GM19452 (cell line): ENCODE results near the gene CTRL.
"Not testable (repeated sequence)": the region's sequence is repeated elsewhere in the genome, so short reads cannot be mapped to it uniquely, and the experiment has no call there.

Experiments
- ATAC-seq: cut with Tn5 transposase; IDR thresholded peaks from one replicate; pipeline ENCODE4 v1.9.1; 2021; ENCODE audit not compliant: unreplicated experiment

The CTRL gene

GRCh38 chr16:67931712-67932461, at the start of gene CTRL:
Gene CTRL (minus strand): TSS chr16:67931862. CDS start chr16:67931852, 10 bp downstream.
- ATAC-seq: no peak

- ATAC-seq: no peak
Observed at GRCh38 chr16:67979955-67980678, 48.5 kb upstream of the CTRL start, which contains the start of gene DPEP3. Gene DPEP3 (minus strand): TSS chr16:67980499. CDS start chr16:67980380, 119 bp downstream.

DNA sequence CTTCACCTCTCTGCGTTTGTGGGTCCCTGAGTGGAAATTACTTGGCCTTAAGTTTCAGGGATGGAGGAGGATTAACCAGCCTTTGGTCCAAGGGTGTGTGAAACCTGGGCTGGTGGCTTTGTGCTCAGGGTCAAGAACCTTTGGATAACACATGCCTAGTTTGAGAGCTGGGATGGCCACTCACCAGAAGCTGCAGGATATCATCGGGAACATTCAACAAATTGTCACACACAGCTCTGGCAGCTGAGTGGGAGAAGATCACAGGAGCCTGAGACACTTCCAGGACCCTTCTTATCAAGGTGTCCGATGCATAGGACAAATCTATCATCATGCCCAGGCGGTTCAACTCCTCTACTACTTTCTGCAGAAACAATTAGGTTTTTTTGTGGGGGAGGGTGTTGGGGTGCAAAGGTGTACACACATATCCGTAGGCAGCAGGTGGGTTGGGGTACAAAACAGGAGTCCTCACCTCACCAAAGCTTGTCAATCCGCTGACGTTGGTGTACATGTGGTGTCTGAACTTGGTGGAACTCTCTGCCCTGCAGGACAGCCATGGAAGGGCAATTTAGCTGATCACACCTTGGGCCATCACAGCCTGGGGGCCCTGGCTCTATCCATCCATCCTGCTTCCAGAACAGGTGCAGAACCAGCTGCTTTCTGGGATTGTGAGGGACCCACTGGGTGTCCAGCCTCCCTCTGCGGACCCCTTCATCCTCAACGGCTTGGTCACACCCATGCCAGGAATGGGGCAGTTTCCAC, 46.0 kb upstream of the CTRL start:
- ATAC-seq: no peak

DNA sequence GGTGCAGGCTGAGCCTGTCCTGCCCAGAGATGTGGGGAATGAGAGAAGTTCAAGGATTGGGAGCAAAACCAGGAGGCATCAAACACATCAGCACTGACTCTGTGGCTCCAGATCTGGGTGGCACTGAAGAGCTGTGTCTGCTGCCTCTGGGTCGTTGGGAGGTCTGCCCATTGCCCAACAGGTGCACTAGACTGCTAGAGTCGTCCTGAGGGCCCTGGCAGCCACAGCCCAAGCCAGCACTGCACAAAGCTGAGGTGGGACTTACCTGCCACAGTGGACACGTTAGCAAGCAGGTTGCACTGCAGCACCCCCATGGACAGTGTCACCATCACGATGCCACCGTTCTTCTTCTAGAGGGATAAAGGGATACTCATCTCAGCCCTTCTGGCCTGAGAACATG, 45.3 kb upstream of the CTRL start:
- no peak for ATAC-seq

- ATAC-seq: no peak
Observed at GRCh38 chr16:67976205-67976604, 44.5 kb upstream of the CTRL start.

DNA sequence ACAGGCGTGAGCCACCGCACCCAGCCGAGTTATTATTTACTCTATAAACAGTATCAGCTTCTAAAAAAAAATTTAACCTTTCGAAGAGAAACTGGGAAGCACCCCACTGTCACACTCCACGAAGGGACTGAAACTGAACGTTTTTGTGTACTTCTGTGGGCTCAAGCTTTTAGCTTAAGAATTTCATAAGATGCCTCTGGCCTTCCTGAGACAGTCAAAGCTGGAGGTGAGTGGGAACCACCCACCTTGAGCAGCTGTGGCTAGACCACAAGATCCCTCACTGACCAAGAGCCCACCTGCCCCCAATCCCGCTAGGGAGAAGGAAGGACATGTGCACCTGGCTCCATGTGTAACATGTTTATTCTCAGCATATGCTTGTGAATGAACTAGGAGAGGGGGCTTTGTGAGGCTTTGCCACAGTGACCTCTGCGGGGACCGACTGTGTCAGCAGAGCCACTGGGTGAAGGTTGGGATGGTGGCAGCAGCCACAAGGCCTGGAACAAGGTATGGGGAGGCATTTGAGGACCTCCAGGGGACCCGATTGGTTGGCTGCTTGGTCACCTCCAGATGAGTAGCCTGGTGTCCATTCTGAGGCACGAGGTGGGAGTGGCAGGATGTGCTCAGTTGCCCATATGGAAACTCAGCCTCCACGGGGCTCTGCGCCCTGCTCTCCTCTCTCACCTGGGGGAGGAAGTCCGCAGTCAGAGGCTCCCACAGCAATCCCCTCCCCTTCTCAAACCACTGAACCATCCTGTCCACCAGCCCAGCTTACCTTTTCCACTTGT, 43.9 kb upstream of the CTRL start:
- no peak for ATAC-seq

DNA sequence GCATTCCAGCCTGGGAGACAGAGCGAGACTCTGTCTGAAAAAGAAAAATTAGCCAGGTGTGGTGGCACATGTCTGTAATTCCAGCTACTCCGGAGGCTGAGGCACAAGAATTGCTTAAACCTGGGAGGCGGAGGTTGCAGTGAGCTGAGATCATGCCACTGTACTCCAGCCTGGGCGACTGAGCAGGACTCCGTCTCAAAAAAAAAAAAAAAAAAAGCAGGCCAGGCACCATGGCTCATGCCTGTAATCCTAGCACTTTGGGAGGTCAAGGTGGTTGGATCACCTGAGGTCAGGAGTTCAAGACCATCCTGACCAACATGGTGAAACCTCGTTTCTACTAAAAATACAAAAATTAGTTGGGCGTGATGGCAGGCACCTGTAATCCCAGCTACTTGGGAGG, 40.6 kb upstream of the CTRL start:
- ATAC-seq: not testable (repeated sequence)

DNA sequence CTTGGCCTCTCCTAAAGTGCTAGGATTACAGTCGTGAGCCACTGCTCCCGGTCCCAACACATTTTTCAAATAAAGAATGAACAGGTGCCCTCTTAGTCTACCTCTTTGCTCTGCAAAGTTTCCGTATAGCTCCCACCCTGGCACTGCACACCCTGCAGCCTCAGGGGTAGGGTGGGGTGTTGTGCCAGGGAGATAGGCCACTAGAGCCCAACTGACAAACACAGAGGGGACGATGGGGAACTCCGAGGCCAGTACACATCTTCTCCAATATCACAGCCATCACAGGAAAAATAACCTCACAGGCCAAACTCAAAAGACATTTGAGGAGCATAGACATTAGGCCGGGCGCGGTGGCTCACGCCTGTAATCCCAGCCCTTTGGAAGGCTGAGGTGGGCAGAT, 39.4 kb upstream of the CTRL start:
- no peak for ATAC-seq

GRCh38 chr16:67969254-67970039, 37.8 kb upstream of the CTRL start:
- ATAC-seq: no peak

GRCh38 chr16:67968400-67969253, 37.0 kb upstream of the CTRL start, which contains the start of gene SLC12A4:
Gene SLC12A4 (minus strand): TSS chr16:67968637. CDS start chr16:67968553, 84 bp downstream.
- peak; percentile 65 for ATAC-seq

DNA sequence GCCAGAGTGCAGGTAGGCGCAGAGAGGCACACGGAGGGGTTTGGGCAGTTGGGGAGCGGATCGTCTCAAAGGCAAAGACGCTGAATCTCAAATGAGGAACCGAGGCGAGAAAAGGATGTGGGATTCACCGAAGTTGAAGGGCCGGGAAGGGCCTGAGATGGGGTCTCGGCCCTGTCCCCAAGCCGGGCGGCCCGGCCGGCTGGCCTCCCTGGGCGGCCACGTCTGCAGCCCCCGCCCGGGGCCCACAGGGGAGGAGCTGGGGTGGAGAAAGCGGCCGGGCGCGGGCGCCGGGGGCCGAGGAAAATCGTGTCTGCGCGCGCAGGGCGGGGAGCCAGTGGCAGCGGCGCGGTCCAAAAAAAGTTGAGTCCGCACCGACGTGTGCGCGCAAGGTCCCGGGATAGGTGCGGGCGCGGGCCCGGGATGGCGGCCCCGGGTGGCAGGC, 36.3 kb upstream of the CTRL start:
- ATAC-seq: peak; percentile 20

DNA sequence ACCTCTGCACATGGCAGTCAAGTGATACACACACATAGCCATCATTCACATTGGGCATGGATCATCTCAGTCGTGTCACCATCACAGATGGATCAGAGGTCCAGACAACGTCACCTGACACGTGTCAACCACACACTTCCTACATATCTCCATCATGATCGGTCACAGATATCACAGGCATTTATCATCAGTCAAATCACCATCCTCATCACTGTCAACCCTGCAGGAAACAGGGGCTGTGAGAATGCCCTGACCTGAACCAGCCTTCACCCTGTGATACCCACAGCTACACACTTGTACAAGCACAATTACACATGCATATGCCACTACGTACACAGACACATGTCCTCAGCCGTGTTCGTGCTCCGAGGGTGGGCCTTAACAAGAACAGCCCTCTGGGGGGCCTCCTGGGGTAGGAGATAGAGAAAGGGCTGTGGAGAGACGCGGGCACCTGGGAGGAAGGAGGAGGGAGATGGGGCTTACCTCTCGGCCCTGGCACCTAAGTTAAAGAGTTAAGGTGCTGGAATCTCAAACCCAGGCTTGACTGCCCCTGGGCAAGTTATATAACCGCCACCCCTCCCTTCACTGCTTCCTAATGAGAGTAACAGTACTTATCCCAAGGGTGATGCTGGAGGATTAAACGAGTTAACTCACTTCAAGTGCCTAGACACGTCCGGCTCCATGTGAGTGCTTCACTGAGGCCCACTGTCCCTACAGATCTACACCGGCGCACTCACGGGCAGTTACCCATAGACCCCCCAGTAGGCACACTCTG, 35.7 kb upstream of the CTRL start:
- ATAC-seq: no peak

GRCh38 chr16:67966549-67967182, 35.0 kb upstream of the CTRL start:
- ATAC-seq: no peak

DNA sequence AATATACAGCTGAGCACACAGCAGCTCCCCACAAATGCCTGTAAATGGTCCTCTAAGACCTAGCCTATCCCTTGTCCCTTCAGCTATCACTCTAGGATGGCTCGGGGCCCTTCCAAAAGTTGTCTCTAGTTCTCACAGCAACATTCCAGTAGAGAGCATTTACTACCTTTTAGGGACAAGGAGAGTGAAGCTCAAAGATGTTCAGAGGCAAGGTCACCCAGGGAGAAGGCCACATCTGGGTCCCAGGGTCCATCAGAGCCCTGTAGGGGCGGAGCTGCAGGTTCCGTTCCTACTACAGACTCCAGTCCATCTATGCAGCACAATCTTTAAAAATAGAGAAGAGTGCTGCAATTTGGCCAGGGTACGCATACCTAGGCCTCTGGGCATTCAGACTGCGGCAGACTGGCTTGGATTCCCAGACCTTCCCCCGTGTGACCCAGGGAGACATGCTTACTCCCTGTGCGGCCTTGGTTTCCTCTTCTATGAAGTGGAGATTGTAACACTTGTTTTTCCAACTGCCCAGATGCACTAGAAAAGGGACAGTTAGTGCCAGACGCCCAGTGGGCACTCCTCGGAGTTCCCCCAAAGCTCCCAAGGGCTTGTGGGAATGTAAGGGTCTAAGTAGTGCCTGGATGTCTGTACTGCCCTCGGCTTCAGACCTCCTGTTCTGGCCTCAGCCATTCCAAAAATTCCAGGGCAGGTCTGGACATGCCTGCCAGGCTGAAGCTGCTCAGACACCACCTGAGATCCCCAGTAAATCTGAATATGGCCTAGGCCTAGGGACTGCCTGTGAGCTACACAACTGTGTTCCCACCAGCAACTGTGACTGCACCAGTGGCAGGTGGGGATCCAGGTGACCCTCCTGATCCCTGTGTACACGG, 34.2 kb upstream of the CTRL start:
- ATAC-seq: no peak

- ATAC-seq: no peak
Observed at GRCh38 chr16:67964477-67965131, 32.9 kb upstream of the CTRL start.

DNA sequence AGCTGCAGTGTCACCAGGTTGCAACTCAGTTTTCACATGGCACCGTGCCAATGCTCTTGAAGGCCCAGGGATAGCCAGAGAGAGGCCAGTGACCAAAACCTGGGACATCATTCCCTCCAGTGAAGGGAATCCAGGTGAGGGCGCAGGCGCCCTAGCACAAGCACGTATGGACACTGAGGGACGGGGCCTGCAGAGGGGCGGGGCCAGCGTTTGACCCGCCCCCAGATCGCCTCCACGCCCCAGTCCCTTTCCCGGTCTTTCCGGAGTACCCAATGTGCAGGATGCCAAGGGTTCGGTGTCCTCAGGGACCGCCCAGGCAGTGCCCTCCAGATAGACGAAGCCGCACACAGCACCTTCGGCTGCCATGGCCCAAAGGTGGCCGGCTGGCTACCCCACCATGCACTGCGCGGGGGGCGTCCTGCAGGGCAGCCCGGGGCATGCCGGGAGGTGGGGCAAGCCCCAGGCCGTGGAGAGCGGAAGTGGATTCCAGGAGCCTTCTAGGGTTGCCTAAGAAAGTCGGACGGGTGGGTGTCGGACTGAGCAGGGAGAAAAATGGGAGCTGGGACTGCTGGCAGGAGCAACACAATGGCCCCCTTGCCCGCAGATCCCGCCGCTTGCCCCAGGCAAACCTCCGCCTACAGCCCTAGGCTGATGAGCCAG, 32.1 kb upstream of the CTRL start:
- ATAC-seq: no peak
